Measurements from ENCODE around the gene ENDOU. TPM values are rescaled to one million over a fixed set of nuclear protein-coding genes. Genes with fewer than 3 reads are reported as not detected.

The ENDOU gene
- total RNA-seq, 2 experiments from 2014 or later = 0.19 TPM; not detected in 1

GRCh38 chr12:47741340-47741703 lies 16.0 kb upstream of the ENDOU start:
- Histone ChIP-seq H3K36me3 (ENCODE audit: insufficient read depth, low read length) (no peaks in the 10 kb centered on the region), H3K27ac (ENCODE audit: low read depth, low read length, poor library complexity, severe bottlenecking) (peak overlapping the region; percentile 5), H3K4me3 (ENCODE audit: low read depth, low read length, poor library complexity, severe bottlenecking) (no peak overlapping the region), H3K9me2 (ENCODE audit: insufficient read depth, low read length) (no peaks in the 10 kb centered on the region), H3K4me2 (ENCODE audit: low read length) (peak overlapping the region; percentile 59), H3K9me3 (ENCODE audit: low read length) (no peaks in the 10 kb centered on the region), H3K79me2 (ENCODE audit: insufficient read depth, low read depth, low read length) (no peaks in the 10 kb centered on the region), H3K4me1 (ENCODE audit: insufficient read depth, low read length, poor library complexity, severe bottlenecking) (peaks cover 33% of the 10 kb centered on the region), H2AFZ (ENCODE audit: low read length) (no peak overlapping the region), H4K20me1 (ENCODE audit: insufficient read depth, low read length) (no peaks in the 10 kb centered on the region)
- TF ChIP-seq EZH2phosphoT487 (IDR thresholded peaks at IDR 0.05; ENCODE audit: borderline replicate concordance, low read depth, low read length) (no peak), CTCF (conservative IDR thresholded peaks at IDR 0.05; ENCODE audit: low read length) (no peak)
- ChIA-PET POLR2A (interaction anchor here (0.5 to 5.4 kb wide), 15 partner anchors 9 to 358 kb away, joined by 3 to 44 read pairs (median 8); partner anchors contain the start of genes ENDOU, RAPGEF3, RPAP3 and SLC48A1), CTCF (ENCODE audit: unreplicated experiment) (interaction anchor here (0.7 to 5.8 kb wide), 13 partner anchors 9 to 97 kb away, joined by 3 to 74 read pairs (median 13); partner anchors contain the start of genes ENDOU, RAPGEF3 and SLC48A1)
- peak; percentile 56 for DNase-seq (ENCODE audit: low spot score)
- intact Hi-C loops (cut with micrococcal nuclease; ENCODE audit: unreplicated experiment) = no loop called here
- BruUV-seq (replicated peaks) = no TSS peak

- Histone ChIP-seq H3K27ac (ENCODE audit: low read depth, low read length, poor library complexity, severe bottlenecking) (peak overlapping the region; percentile 44), H2AFZ (ENCODE audit: low read length) (peak overlapping the region; percentile 85; the same call in 1 of the 2 replicates), H3K9me3 (ENCODE audit: low read length) (no peaks in the 10 kb centered on the region), H3K4me3 (ENCODE audit: low read depth, low read length, poor library complexity, severe bottlenecking) (peak overlapping the region; percentile 5), H3K79me2 (ENCODE audit: insufficient read depth, low read depth, low read length) (no peaks in the 10 kb centered on the region), H4K20me1 (ENCODE audit: insufficient read depth, low read length) (no peaks in the 10 kb centered on the region), H3K9me2 (ENCODE audit: insufficient read depth, low read length) (no peaks in the 10 kb centered on the region), H3K4me2 (ENCODE audit: low read length) (peak overlapping the region; percentile 59), H3K36me3 (ENCODE audit: insufficient read depth, low read length) (no peaks in the 10 kb centered on the region), H3K4me1 (ENCODE audit: insufficient read depth, low read length, poor library complexity, severe bottlenecking) (peaks cover 30% of the 10 kb centered on the region)
- intact Hi-C loops (cut with micrococcal nuclease; ENCODE audit: unreplicated experiment) = loop anchor here (1.0 kb wide), 1 partner anchor 25 kb away; no protein-coding TSS in a partner anchor
- CTCF ChIA-PET (ENCODE audit: unreplicated experiment) = interaction anchor here (0.7 to 5.8 kb wide), 18 partner anchors 9 to 97 kb away, joined by 3 to 47 read pairs (median 6); partner anchors contain the start of genes ENDOU, RAPGEF3, RPAP3 and SLC48A1
- DNase-seq (ENCODE audit: low spot score) = peak; percentile 62
- BruUV-seq (replicated peaks) = no TSS peak
- no peak for TF ChIP-seq EZH2phosphoT487 (IDR thresholded peaks at IDR 0.05; ENCODE audit: borderline replicate concordance, low read depth, low read length)
- TF ChIP-seq CTCF (conservative IDR thresholded peaks at IDR 0.05; ENCODE audit: low read length) = no peak
- POLR2A ChIA-PET = interaction anchor here (0.7 to 5.4 kb wide), 16 partner anchors 9 to 358 kb away, joined by 3 to 44 read pairs (median 6); partner anchors contain the start of genes ENDOU, RAPGEF3 and SLC48A1
Measured at GRCh38 chr12:47740606-47741339, 15.5 kb upstream of the ENDOU start.
